COLO829 (cell line): ENCODE results near the gene ASB7.
"Not testable (repeated sequence)": the region's sequence is repeated elsewhere in the genome, so short reads cannot be mapped to it uniquely, and the experiment has no call there.

ENCODE experiments used
- DNase-seq: peaks from one replicate; pipeline ENCODE4 v3.0.0; 2012; ENCODE audit warnings: low spot score

The ASB7 gene

GRCh38 chr15:100602064-100602822 is at the start of gene ASB7, which contains the start of gene LINS1:
Gene ASB7 (plus strand): TSS chr15:100602589. CDS start chr15:100612217, 9,628 bp downstream.
Gene LINS1 (minus strand): TSS chr15:100602184. CDS start chr15:100580842, 21,342 bp downstream.
- DNase-seq = peak; percentile 99

GRCh38 chr15:100553468-100553867 is 48.9 kb upstream of the ASB7 start:
- DNase-seq = no peak

GRCh38 chr15:100558771-100559254 is 43.6 kb upstream of the ASB7 start:
- DNase-seq = no peak

GRCh38 chr15:100559330-100559729 is 43.1 kb upstream of the ASB7 start:
- no peak for DNase-seq

- no peak for DNase-seq
These were observed 42.1 kb upstream of the ASB7 start for GRCh38 chr15:100560323-100560722.

GRCh38 chr15:100565591-100565990 is 36.8 kb upstream of the ASB7 start:
- no peak for DNase-seq

- no peak for DNase-seq
These were observed 35.4 kb upstream of the ASB7 start for GRCh38 chr15:100566850-100567628.

- DNase-seq = no peak
These were observed 33.0 kb upstream of the ASB7 start for GRCh38 chr15:100569391-100569790.

- peak; percentile 27 for DNase-seq
These were observed 32.1 kb upstream of the ASB7 start for GRCh38 chr15:100570275-100570674.

GRCh38 chr15:100570735-100571313 is 31.6 kb upstream of the ASB7 start:
- DNase-seq = no peak

GRCh38 chr15:100571592-100572167 is 30.7 kb upstream of the ASB7 start:
- no peak for DNase-seq

GRCh38 chr15:100572362-100572983 is 29.9 kb upstream of the ASB7 start:
- peak; percentile 28 for DNase-seq

GRCh38 chr15:100573526-100573925 is 28.9 kb upstream of the ASB7 start:
- DNase-seq = no peak

- no peak for DNase-seq
These were observed 22.0 kb upstream of the ASB7 start for GRCh38 chr15:100580414-100580813.

GRCh38 chr15:100588638-100589242 is 13.6 kb upstream of the ASB7 start:
- DNase-seq = no peak

GRCh38 chr15:100591163-100591562 is 11.2 kb upstream of the ASB7 start:
- not testable (repeated sequence) for DNase-seq

GRCh38 chr15:100591835-100592234 is 10.6 kb upstream of the ASB7 start:
- DNase-seq = no peak

GRCh38 chr15:100592898-100593297 is 9.5 kb upstream of the ASB7 start:
- peak; percentile 50 for DNase-seq

- DNase-seq = no peak
These were observed 9.0 kb upstream of the ASB7 start for GRCh38 chr15:100593431-100593830.

- no peak for DNase-seq
These were observed 6.4 kb upstream of the ASB7 start for GRCh38 chr15:100595964-100596363.

GRCh38 chr15:100596792-100597191 is 5.6 kb upstream of the ASB7 start:
- no peak for DNase-seq
